Large intestine (tissue), 3 donors: ENCODE measurements around the gene NUPR2. TPM values are rescaled to one million over a fixed set of nuclear protein-coding genes. Genes with fewer than 3 reads are reported as not detected.
"Not testable (repeated sequence)": the region's sequence is repeated elsewhere in the genome, so short reads cannot be mapped to it uniquely, and the experiment has no call there.

Experiments
- DNase-seq, 2 donors: peaks; one replicate each; pipeline versions ENCODE4 v3.0.0 to v3.0.0-alpha.2; 2013
- H3K27ac ChIP-seq: one replicate; pipeline ENCODE4 v1.5.1; 2013; ENCODE audit warnings: low read length
- H3K27me3 ChIP-seq: 2 replicates; pipeline ENCODE4 v1.6.1; 2013; ENCODE audit warnings: low read length; ENCODE audit not compliant: control insufficient read depth, insufficient read depth
- H3K36me3 ChIP-seq: 2 replicates; pipeline ENCODE4 v1.6.1; 2013; ENCODE audit warnings: low read length; ENCODE audit not compliant: control insufficient read depth, insufficient read depth
- H3K4me1 ChIP-seq: one replicate; pipeline ENCODE4 v1.6.1; 2013; ENCODE audit warnings: low read length; ENCODE audit not compliant: control insufficient read depth, insufficient read depth
- H3K4me3 ChIP-seq: one replicate; pipeline ENCODE4 v1.5.1; 2013; ENCODE audit warnings: low read length
- H3K9me3 ChIP-seq: one replicate; pipeline ENCODE4 v1.6.1; 2013; ENCODE audit warnings: mild to moderate bottlenecking, low read depth, low read length, moderate library complexity; ENCODE audit not compliant: control insufficient read depth
- WGBS: methylation state at CpG from one replicate; pipeline ENCODE4 v1.1.5; 2013; ENCODE audit warnings: low lambda C conversion rate; ENCODE audit not compliant: insufficient coverage; 5-methylcytosine and 5-hydroxymethylcytosine counted together
- polyA plus RNA-seq: library from polyadenylated mRNA; unstranded; fragments of 120-200 nt; gene quantifications from one replicate; pipeline ENCODE4 v1.2.1, GENCODE V29; 2013

NUPR2 gene
- polyA plus RNA-seq, 1 donor = 1.4 TPM

DNA sequence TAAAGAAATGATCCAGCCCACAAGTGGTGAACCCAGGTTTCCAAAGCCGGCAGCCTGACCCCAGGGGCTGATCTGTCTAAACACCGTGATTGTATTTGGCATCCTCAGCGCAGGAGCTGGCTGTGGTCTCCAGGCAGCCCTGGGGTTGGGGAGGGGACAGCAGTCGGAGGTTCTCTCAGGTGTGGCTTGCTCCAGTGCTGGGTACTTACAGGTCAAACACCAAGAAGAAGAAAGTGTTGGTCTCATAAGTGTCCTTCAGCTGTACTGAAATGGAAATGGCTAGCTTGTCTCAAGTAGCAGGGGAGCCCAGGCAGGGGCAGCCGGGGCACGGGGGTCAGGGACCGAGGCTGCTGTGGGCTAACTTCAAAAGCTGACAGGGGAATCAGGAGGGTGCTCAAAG is 29.5 kb downstream of the NUPR2 start:
- H3K27me3 ChIP-seq = no peaks in the 10 kb centered on the region
- H3K9me3 ChIP-seq = no peaks in the 10 kb centered on the region
- peaks cover 23% of the 10 kb centered on the region for H3K36me3 ChIP-seq
- WGBS = no CpG with 5 or more reads among the region's 7 CpGs
- no peak overlapping the region for H3K4me3 ChIP-seq
- H3K27ac ChIP-seq = no peak overlapping the region
- DNase-seq = no peak
- no peaks in the 10 kb centered on the region for H3K4me1 ChIP-seq

DNA sequence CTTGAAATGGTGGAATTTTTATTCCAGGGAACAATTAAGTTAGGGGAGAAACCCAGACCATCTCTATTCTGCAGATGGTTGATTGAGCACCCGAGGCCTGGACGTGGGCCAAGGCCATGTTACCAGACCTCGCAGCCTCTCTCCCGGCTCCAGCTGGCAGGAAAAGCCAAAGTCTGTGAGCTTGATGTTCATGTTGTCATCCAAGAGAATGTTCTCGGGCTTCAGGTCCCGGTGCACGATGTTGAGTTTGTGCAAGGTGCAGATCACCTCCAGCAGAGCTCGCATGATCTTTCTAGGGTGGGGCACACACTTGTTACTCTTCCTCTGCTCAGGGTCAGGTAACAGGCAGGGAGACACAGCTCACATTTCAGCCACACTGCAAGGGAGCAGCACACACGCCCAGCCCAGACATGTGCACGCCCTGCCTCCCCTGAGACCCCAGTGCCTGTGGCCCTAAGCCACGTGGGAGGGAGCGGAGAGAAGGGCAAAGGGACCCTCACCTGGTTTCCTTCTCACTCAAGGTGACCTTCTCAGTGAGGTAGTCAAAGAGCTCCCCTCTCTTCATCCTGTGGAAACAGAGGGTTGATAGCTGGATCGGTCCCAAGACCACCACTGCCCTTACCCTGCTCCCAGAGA is 32.9 kb downstream of the NUPR2 start:
- Histone ChIP-seq H3K27ac (no peak overlapping the region), H3K9me3 (no peaks in the 10 kb centered on the region), H3K4me1 (no peaks in the 10 kb centered on the region), H3K27me3 (no peaks in the 10 kb centered on the region), H3K4me3 (no peak overlapping the region), H3K36me3 (peaks cover 45% of the 10 kb centered on the region)
- DNase-seq = no peak
- no CpG with 5 or more reads among the region's 13 CpGs for WGBS

DNA sequence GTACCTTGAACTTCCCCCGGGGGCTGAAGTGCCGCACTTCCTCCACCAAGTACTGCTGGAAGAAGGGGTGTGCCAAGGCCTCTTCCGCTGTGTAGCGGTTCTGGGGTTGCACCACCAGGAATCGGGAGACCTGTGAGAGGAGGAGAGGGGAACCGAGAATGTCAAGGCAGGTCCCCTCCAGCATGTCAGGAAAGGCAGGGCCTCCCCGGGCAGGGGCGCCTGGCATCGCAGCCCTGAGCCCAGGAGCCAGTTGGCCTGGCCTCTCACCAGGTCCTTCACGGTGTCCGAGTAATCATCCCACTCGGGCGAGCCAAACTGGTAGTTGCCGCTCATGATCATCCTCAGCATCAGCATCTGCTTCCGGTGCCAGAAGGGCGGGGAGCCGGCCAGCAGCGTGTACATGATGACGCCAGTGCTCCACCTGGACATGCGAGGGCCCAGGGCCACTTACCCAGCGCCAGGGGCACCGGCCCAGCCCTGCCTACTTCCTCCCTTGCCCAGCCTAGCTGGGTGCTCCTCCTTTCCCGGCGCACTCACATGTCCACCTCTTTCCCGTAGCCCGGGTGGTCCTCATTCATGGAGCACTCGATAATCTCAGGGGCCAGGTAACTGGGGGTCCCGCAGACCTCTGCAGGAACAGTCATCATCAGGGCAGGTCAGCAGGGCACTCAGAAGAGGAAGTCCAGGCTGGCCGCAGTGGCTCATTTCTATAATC is 34.4 kb downstream of the NUPR2 start:
- Histone ChIP-seq H3K9me3 (no peaks in the 10 kb centered on the region), H3K27ac (no peak overlapping the region), H3K36me3 (peaks cover 49% of the 10 kb centered on the region), H3K27me3 (no peaks in the 10 kb centered on the region), H3K4me3 (no peak overlapping the region), H3K4me1 (no peaks in the 10 kb centered on the region)
- WGBS = no CpG with 5 or more reads among the region's 29 CpGs
- DNase-seq = no peak

DNA sequence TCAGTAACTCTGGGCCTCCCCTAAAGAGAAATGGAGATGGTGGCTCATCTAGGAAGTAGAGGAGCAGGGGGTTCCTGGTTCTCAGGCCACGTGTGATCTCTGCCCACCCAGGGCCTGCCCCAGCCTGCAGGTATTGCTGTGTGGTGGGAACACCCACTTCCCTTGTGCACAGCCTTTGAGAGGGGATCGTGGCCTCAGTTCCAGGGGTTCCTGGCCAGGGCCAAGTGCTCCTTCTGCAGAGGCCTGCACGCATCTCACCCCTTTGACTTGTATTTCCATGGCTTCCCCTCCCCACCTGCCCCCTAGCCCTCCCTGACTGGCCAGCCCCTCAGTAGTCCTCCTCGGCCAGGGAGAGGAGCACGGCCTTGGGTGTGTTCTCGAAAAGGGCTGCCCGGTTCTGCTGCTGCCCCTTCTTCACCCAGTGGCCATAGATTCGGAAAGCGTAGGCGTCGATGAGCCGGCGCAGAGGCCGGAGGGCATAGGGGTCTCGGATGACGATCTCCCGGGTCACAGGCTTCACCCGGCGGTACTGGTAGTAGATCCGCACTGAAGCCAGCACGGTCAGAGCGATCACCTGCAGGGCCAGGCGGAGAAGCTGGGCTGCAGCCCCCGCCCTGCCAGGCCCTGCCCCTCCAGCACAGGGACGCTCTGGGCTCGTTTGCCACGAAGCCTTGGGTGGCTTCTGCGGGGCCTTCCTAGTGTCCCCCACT is 35.3 kb downstream of the NUPR2 start:
- H3K4me1 ChIP-seq, H3K27ac ChIP-seq, DNase-seq, H3K27me3 ChIP-seq, H3K4me3 ChIP-seq, H3K9me3 ChIP-seq: not testable (repeated sequence)
- no CpG with 5 or more reads among the region's 28 CpGs for WGBS
- H3K36me3 ChIP-seq = peaks cover 52% of the 10 kb centered on the region

DNA sequence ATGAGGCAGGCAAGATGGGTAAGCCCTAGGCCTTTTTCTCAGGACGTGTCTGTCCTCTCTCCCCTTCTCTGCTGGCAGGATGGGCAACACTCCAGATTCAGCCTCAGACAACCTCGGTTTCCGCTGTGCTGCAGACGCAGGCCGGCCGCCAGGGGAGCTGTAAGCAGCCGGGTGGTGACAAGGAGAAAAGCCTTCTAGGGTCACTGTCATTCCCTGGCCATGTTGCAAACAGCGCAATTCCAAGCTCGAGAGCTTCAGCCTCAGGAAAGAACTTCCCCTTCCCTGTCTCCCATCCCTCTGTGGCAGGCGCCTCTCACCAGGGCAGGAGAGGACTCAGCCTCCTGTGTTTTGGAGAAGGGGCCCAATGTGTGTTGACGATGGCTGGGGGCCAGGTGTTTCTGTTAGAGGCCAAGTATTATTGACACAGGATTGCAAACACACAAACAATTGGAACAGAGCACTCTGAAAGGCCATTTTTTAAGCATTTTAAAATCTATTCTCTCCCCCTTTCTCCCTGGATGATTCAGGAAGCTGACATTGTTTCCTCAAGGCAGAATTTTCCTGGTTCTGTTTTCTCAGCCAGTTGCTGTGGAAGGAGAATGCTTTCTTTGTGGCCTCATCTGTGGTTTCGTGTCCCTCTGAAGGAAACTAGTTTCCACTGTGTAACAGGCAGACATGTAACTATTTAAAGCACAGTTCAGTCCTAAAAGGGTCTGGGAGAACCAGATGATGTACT is 36.6 kb downstream of the NUPR2 start:
- no peaks in the 10 kb centered on the region for H3K27me3 ChIP-seq
- WGBS = no CpG with 5 or more reads among the region's 12 CpGs
- H3K36me3 ChIP-seq = peaks cover 49% of the 10 kb centered on the region
- peak in 1 of 2 donors; percentile 25 for DNase-seq
- no peak overlapping the region for H3K4me3 ChIP-seq
- H3K9me3 ChIP-seq = no peaks in the 10 kb centered on the region
- no peak overlapping the region for H3K27ac ChIP-seq
- H3K4me1 ChIP-seq = no peaks in the 10 kb centered on the region

DNA sequence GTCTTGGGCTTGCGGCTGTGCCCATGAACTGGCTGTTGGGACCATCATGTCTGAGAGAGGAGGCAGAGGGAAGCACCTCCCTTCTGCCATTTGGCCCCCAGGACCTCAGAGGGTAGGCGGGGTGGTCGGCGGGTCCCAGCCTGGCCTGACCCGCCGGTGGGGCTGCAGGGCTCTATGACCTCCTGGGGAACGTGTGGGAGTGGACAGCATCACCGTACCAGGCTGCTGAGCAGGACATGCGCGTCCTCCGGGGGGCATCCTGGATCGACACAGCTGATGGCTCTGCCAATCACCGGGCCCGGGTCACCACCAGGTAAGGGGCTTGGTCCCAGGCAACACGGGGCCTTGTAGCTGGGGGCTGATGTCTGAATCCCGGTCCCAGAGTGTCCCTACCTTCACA is 38.0 kb downstream of the NUPR2 start:
- H3K4me1 ChIP-seq = peaks cover 3% of the 10 kb centered on the region
- H3K27me3 ChIP-seq = no peaks in the 10 kb centered on the region
- no peak overlapping the region for H3K27ac ChIP-seq
- no peak for DNase-seq
- H3K9me3 ChIP-seq = no peaks in the 10 kb centered on the region
- H3K4me3 ChIP-seq = no peak overlapping the region
- no CpG with 5 or more reads among the region's 16 CpGs for WGBS
- peaks cover 43% of the 10 kb centered on the region for H3K36me3 ChIP-seq

DNA sequence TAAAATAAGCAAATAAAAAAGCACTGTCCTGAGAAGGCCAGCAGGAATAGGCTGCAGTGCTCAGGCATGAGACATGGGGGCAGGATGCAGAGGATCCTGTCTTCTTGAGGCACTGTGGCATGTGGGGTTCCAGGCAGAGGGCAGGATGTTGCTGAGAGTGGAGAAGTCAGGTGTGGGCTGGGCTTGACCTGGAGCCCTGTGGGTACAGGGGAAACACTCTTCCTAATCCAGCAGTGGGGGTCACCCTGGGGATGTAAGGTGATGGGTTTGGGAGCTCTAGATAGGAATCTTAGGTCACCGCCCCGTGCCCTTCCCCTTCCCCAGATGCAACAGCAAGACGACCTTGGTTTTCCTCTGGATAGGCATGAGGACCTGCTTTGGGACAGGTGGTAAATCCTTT is 38.5 kb downstream of the NUPR2 start:
- H3K27me3 ChIP-seq = no peaks in the 10 kb centered on the region
- H3K36me3 ChIP-seq = peaks cover 49% of the 10 kb centered on the region
- peaks cover 3% of the 10 kb centered on the region for H3K4me1 ChIP-seq
- H3K9me3 ChIP-seq = no peaks in the 10 kb centered on the region
- H3K4me3 ChIP-seq = no peak overlapping the region
- no CpG with 5 or more reads among the region's 3 CpGs for WGBS
- DNase-seq = no peak
- H3K27ac ChIP-seq = no peak overlapping the region

DNA sequence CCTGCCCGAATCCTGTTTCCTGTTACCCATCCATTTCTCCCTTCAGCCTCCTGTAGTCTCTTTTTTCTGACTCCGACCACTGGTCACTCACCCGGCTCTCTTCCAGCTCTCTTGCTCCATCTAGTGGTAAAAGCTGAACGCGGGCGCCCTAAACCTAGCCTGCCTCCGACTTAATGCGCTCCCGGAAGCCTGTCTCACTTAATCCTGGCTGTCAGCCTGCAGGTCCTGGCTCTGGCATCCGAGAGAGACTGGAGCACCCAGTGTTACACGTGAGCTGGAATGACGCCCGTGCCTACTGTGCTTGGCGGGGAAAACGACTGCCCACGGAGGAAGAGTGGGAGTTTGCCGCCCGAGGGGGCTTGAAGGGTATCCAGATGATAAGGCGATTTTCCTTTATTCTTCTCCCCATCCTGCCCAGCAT is 41.8 kb downstream of the NUPR2 start:
- Histone ChIP-seq H3K9me3 (no peaks in the 10 kb centered on the region), H3K4me3 (no peak overlapping the region), H3K36me3 (peaks cover 48% of the 10 kb centered on the region), H3K27me3 (no peaks in the 10 kb centered on the region), H3K4me1 (peaks cover 3% of the 10 kb centered on the region), H3K27ac (peak overlapping the region; percentile 19)
- DNase-seq = peak; percentile 76 to 84
- WGBS = no CpG with 5 or more reads among the region's 19 CpGs

DNA sequence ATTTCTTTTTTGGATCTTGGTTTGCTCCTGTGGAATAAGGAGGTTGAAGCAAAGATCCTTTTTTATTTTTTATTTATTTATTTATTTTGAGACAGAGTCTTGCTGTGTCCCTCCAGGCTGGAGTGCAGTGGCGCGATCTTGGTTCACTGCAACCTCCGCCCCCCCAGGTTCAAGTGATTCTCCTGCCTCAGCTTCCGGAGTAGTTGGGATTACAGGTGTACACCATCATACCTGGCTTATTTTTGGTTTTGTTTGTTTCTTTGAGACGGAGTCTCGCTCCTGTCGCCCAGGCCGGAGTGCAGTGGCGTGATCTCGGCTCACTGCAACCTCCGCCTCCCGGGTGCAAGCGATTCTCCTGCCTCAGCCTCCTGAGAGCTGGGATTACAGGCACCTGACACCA is 49.8 kb downstream of the NUPR2 start:
- not testable (repeated sequence) for H3K4me3 ChIP-seq, DNase-seq, H3K27ac ChIP-seq, H3K4me1 ChIP-seq, H3K27me3 ChIP-seq, H3K9me3 ChIP-seq
- H3K36me3 ChIP-seq = peaks cover 43% of the 10 kb centered on the region
- WGBS = no CpG with 5 or more reads among the region's 13 CpGs
